ENCODE data around the gene BARHL1.

BARHL1 gene

DNA sequence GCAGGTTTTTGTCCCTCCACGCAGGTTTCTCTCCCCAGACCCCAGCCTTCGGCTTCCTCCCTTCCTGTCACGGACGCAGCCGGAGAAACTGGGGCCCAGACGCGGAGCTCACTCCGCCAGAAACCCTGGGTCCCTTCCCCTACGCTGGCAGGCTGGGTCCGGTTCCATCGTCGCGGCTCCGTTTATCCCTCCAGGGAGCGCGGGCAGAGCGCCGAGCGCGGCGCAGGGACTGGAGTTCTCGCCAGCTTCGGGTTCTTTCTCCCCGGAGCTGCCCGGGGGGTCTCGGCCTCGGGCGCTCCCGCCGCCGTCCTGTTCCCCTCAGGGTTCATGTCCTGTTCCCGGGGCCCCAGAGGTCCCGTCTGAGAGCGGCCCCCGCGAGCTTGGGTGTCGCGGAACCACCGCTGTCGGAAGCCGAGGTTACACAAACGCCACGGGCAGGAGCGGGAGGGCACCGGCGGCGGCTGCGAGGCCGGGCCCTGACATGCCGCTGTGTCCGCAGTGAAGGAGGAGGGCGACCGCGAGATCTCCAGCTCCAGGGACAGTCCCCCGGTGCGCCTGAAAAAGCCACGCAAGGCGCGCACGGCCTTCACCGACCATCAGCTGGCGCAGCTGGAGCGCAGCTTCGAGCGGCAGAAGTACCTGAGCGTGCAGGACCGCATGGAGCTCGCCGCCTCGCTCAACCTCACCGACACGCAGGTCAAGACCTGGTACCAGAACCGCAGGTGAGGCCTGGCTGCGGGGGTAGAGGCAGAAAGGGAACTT lies 4.6 kb downstream of the BARHL1 start:
- DNase-seq (ENCODE audit: low spot score) = no peak
- TF ChIP-seq, protein P1, sequence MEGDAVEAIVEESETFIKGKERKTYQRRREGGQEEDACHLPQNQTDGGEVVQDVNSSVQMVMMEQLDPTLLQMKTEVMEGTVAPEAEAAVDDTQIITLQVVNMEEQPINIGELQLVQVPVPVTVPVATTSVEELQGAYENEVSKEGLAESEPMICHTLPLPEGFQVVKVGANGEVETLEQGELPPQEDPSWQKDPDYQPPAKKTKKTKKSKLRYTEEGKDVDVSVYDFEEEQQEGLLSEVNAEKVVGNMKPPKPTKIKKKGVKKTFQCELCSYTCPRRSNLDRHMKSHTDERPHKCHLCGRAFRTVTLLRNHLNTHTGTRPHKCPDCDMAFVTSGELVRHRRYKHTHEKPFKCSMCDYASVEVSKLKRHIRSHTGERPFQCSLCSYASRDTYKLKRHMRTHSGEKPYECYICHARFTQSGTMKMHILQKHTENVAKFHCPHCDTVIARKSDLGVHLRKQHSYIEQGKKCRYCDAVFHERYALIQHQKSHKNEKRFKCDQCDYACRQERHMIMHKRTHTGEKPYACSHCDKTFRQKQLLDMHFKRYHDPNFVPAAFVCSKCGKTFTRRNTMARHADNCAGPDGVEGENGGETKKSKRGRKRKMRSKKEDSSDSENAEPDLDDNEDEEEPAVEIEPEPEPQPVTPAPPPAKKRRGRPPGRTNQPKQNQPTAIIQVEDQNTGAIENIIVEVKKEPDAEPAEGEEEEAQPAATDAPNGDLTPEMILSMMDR (IDR thresholded peaks at IDR 0.05) = no peak
- no peak overlapping the region for H3K4me3 ChIP-seq
- no peak overlapping the region for H3K27ac ChIP-seq

DNA sequence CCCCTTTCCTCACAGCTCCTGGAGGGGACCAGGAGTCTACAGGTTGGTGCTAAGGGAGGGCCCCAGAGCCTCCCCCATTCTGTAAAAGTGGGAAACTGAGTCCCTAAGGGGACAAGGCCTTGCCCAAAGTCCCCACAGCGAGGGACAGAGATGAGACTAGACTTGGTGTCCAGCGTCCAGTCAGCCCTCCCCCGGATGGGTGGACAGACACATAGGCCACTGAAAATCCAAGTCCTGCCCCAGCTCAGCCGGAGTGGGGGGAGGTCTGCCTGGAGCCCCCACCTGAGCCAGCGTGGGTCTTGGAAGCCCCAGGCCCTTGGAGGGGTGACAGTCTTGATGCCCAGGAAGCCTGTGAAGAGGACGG lies 5.2 kb downstream of the BARHL1 start:
- TF ChIP-seq, protein P1 (IDR thresholded peaks at IDR 0.05) = no peak
- no peak for DNase-seq (ENCODE audit: low spot score)
- Histone ChIP-seq H3K27ac (no peak overlapping the region), H3K4me3 (no peak overlapping the region)

DNA sequence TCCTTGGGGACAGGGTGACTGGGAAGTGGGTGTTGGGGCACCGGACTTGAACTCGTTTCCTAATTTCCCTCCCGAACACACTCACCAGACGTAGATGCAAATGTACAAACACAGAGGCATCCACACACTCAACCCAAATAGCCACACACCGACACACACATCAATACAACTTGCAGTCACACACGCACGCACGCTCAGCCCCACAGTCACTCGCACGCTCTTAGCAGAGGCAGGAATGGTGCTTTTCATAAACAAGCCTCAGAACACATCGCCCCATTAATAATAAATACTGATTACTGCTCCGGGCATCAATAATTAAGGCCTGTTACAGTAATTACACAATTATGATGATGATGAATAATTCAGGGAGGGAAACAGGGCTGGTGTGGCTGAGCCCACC lies 5.7 kb downstream of the BARHL1 start:
- no peak for DNase-seq (ENCODE audit: low spot score)
- Histone ChIP-seq H3K4me3 (no peak overlapping the region), H3K27ac (no peak overlapping the region)
- TF ChIP-seq, protein P1 (IDR thresholded peaks at IDR 0.05) = no peak

DNA sequence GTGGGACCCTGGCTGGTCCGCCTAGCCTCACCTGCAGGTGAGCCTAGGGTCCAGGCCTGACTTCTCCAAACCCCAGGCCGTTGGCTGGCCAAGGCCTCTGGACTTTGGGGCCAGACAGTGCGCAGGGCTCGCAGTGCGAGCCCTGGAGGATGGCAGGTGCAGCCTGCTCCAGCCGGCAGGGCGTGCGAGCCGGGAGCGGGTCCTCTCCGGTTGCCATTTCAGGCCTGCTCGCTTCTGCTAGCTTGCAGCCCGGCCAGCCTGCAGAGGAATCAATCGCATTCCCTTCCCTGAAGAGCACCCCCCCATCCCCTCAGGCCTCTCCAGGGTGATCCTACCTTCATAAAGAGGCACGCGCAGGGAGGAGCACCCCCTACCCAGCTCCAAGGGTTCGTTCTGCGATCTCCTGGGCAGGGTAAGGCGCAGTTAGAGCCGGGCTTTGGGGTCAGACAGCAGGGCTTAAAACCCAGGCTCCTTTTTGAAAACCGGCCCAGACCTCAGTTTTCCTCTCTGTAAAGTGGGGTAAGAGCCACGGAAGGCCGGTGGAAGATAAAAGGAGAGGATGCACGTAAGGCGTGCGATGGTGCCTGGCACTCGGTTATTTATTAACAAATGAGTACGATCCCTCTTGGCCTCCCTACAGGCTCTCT lies 6.2 kb downstream of the BARHL1 start:
- H3K27ac ChIP-seq = no peak overlapping the region
- no peak for DNase-seq (ENCODE audit: low spot score)
- H3K4me3 ChIP-seq = no peak overlapping the region
- TF ChIP-seq, protein P1 (IDR thresholded peaks at IDR 0.05) = no peak

DNA sequence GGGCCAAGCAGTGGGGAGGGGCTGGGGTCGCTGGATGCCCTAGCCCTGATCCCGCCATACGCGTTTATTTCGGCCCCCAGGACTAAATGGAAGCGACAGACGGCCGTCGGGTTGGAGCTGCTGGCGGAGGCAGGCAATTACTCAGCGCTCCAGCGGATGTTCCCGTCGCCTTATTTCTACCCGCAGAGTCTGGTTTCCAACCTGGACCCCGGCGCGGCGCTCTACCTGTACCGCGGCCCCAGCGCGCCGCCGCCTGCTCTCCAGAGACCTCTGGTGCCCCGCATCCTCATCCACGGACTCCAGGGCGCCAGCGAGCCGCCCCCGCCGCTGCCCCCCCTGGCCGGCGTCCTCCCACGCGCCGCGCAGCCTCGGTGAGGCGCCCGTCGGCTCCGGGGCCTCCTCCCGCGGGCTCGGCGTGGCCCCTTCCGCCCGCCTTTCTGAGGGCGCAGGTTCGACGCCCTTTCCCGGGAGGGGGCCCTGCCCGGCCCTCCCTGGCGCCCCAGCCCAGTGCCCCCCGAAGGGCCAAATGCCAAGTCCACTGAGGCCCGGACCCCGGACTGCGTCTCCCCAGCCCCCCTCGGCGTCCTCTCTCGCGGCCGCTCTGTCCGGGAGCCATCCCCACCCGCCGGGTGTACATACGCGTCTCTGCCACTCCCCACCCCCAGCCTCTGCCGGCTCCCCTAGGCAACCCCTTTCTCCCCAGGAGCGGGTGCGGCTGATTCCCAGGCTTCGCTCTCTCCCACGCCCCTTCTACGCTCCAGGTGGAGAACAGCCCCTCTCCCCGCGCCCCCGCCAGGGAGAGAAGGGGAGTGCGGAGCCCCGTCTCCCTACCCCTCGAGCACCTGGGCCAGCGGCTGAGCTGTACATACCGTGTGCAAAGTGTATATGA lies 7.0 kb downstream of the BARHL1 start:
- Histone ChIP-seq H3K4me3 (no peak overlapping the region), H3K27ac (no peak overlapping the region)
- TF ChIP-seq, protein P1 (IDR thresholded peaks at IDR 0.05) = no peak
- no peak for DNase-seq (ENCODE audit: low spot score)

DNA sequence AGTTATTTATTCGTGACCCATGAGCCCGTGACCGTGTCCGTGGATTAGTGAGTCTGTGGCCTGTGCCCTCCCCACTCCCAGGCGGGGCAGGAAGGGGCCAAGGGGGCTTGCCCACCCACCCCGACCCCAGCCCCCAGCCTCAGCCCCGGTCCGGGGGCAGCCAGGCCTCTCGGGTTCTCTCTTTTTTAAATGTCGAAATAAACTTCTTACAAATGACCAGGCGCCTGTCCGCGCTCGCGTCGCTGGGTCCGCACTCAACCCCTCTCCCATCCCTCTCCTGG lies 7.6 kb downstream of the BARHL1 start:
- Histone ChIP-seq H3K4me3 (no peak overlapping the region), H3K27ac (no peak overlapping the region)
- TF ChIP-seq, protein P1 (IDR thresholded peaks at IDR 0.05) = no peak
- no peak for DNase-seq (ENCODE audit: low spot score)

Data from coronary artery (tissue), 2 donors.